Fibroblast of lung (primary cell): ENCODE data around the gene ABCB4.

Source experiments
- CTCF ChIP-seq, 2 donors: IDR thresholded peaks in 1 of 2; conservative IDR thresholded peaks in 1 of 2; 1 replicate in 1 of 2; 2 replicates in 1 of 2; pipeline ENCODE4 v1.5.1; 2011 to 2012; ENCODE audit warnings: low read length in 2 of 2, control low read depth in 1 of 2, inconsistent platforms in 1 of 2, low read depth in 1 of 2, mild to moderate bottlenecking in 1 of 2
- EZH2 ChIP-seq: IDR thresholded peaks from 2 replicates; pipeline ENCODE4 v1.5.1; 2012; ENCODE audit warnings: low read length, control low read depth, mild to moderate bottlenecking; ENCODE audit errors: missing control alignments

GRCh38 chr7:87452279-87452678 lies 23.2 kb downstream of the ABCB4 start:
- TF ChIP-seq CTCF (conservative IDR thresholded peaks at IDR 0.05 in 1 of 2, IDR thresholded peaks at IDR 0.05 in 1 of 2; ENCODE audit: low read depth in 1 of 2, low read length in 2 of 2) (no peak), EZH2 (no peak)
